Upper lobe of left lung (tissue), 6 donors: ENCODE results near the gene ARHGEF10L. TPM values are rescaled to one million over a fixed set of nuclear protein-coding genes. Genes with fewer than 3 reads are reported as not detected.

ENCODE experiments used
- ATAC-seq, 2 donors: fragments of 200-7000 bp; cut with Tn5 transposase; one replicate each; pipeline ENCODE4 v1.9.1; 2022; ENCODE audit warnings: mild to moderate bottlenecking in 2 of 2, moderate library complexity in 2 of 2; ENCODE audit not compliant: low FRiP score in 2 of 2
- DNase-seq, 2 donors: peaks; one replicate each; pipeline ENCODE4 v3.0.0-alpha.2; 2019 to 2020
- H3K27ac ChIP-seq, 4 donors: fragments of 200-600 bp; sonication (generic); one replicate each; pipeline ENCODE4 v1.5.1; 2016 to 2019
- H3K27me3 ChIP-seq, 4 donors: fragments of 200-600 bp; sonication (generic); one replicate each; pipeline ENCODE4 v1.5.1; 2017 to 2019
- H3K36me3 ChIP-seq, 4 donors: fragments of 200-600 bp; sonication (generic); one replicate each; pipeline ENCODE4 v1.5.1; 2016 to 2019
- H3K4me1 ChIP-seq, 4 donors: fragments of 200-600 bp; sonication (generic); one replicate each; pipeline ENCODE4 v1.5.1; 2018 to 2019
- H3K4me3 ChIP-seq, 4 donors: fragments of 200-600 bp; sonication (generic); one replicate each; pipeline ENCODE4 v1.5.1; 2017 to 2019; ENCODE audit warnings: mild to moderate bottlenecking in 2 of 4, moderate library complexity in 1 of 4
- H3K9me3 ChIP-seq, 4 donors: fragments of 200-600 bp; sonication (generic); one replicate each; pipeline ENCODE4 v1.5.1; 2018 to 2019
- EP300 ChIP-seq, 4 donors: sonication (generic); formaldehyde crosslinking; IDR thresholded peaks; one replicate each; pipeline ENCODE4 v1.5.1; 2017; ENCODE audit warnings: antibody characterized with exemption in 4 of 4, control low read depth in 2 of 4
- POLR2A ChIP-seq, 4 donors: fragments of 450-650 bp; IDR thresholded peaks; one replicate each; pipeline ENCODE4 v1.5.1; 2016 to 2017; ENCODE audit warnings: antibody characterized with exemption in 4 of 4, mild to moderate bottlenecking in 2 of 4
- POLR2AphosphoS5 ChIP-seq, 2 donors: sonication (generic); formaldehyde crosslinking; IDR thresholded peaks; one replicate each; pipeline ENCODE4 v1.5.1; 2017; ENCODE audit warnings: antibody characterized with exemption in 2 of 2
- whole genome bisulfite sequencing, 2 donors: methylation state at CpG; one replicate each; pipeline ENCODE4 v1.1.5; 2017 to 2018; 5-methylcytosine and 5-hydroxymethylcytosine counted together
- total RNA-seq, 6 donors: library from RNA; depleted of rRNA in 4 of 6; stranded (reverse); fragments of >200 nt in 4 of 6; gene quantifications; one replicate each; pipeline versions ENCODE4 v1.1.0 to v1.2.1, GENCODE V29; 2016 to 2021
- TF ChIP-seq, protein P1 (sequence below), 6 experiments: fragments of 450-650 bp in 4 of 6; fragments of 200-600 bp in 2 of 6; sonication (generic) in 2 of 6; IDR thresholded peaks; one replicate each; pipeline ENCODE4 v1.5.1; 2016 to 2019; ENCODE audit warnings: antibody characterized with exemption in 6 of 6
- donor health status: DM: no; HTN: no; CAD: no; lungs with moderate emphysema.
- donor health status: DM: no; HTN: yes; CAD: no; lungs with severe emphysema.

Gene ARHGEF10L
- total RNA-seq, 6 donors from 2014 or later: 17.6 to 172 (median 50.0) TPM

DNA sequence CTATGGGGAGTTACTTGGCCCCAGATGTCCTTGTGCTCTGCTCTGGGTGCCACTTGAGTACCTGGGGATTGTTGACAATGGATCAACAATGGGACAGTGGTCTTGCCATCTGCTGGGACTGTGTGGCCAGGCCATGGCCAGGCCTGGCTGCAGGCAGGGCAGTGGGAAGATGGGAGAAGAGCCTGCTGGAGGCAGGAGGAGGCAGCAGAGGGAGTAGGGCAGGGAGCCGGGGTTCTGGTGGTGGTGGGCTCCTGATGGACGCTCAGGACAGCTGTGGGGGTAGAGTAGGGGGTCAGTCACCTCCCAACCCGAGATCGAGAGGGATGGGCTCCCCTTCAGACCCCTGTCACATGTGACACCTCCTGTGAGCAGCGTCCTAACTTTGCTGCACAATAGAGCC lies 81.0 kb downstream of the ARHGEF10L start:
- DNase-seq (no peak), ATAC-seq (no peak)
- TF ChIP-seq POLR2AphosphoS5 (IDR thresholded peaks at IDR 0.05) (no peak), EP300 (IDR thresholded peaks at IDR 0.05) (no peak), POLR2A (IDR thresholded peaks at IDR 0.05) (no peak)
- TF ChIP-seq, protein P1, sequence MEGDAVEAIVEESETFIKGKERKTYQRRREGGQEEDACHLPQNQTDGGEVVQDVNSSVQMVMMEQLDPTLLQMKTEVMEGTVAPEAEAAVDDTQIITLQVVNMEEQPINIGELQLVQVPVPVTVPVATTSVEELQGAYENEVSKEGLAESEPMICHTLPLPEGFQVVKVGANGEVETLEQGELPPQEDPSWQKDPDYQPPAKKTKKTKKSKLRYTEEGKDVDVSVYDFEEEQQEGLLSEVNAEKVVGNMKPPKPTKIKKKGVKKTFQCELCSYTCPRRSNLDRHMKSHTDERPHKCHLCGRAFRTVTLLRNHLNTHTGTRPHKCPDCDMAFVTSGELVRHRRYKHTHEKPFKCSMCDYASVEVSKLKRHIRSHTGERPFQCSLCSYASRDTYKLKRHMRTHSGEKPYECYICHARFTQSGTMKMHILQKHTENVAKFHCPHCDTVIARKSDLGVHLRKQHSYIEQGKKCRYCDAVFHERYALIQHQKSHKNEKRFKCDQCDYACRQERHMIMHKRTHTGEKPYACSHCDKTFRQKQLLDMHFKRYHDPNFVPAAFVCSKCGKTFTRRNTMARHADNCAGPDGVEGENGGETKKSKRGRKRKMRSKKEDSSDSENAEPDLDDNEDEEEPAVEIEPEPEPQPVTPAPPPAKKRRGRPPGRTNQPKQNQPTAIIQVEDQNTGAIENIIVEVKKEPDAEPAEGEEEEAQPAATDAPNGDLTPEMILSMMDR (IDR thresholded peaks at IDR 0.05): no peak
- Histone ChIP-seq H3K36me3 (peaks cover 0 to 28% (median 13%) of the 10 kb centered on the region in 4 donors), H3K27ac (peak overlapping the region in 1 of 4 donors; percentile 9), H3K9me3 (no peaks in the 10 kb centered on the region), H3K4me1 (peaks cover 0 to 5% (median 1%) of the 10 kb centered on the region in 4 donors), H3K4me3 (peak overlapping the region in 1 of 4 donors; percentile 43), H3K27me3 (no peaks in the 10 kb centered on the region)
- WGBS, 2 donors: 80 to 92% methylated on average over 4 to 5 of the region's 5 CpGs

DNA sequence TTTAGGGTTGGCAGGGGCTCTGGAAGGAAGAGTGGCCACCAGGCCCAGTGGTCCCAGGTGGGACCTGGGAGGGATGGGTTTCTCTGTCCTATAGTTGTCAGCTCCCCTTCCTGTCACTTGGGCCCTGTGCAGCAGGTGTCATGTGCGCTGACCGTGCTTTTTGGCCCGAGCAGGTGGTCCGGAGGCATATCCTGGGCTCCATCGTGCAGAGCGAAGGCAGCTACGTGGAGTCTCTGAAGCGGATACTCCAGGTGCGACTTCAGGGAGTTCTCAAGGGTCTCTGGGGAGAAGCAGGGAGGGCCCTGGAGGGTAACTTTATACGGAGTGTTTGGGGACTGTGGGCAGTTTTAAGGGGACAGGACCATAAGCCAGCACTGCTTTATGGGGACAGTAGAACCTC lies 82.2 kb downstream of the ARHGEF10L start:
- H3K4me3 ChIP-seq: no peak overlapping the region
- H3K27ac ChIP-seq: no peak overlapping the region
- H3K9me3 ChIP-seq: no peaks in the 10 kb centered on the region
- peaks cover 0 to 5% (median 1%) of the 10 kb centered on the region in 4 donors for H3K4me1 ChIP-seq
- peaks cover 0 to 34% (median 16%) of the 10 kb centered on the region in 4 donors for H3K36me3 ChIP-seq
- no peak for DNase-seq
- no peak for ATAC-seq
- 80 to 86% methylated on average over 8 to 9 of the region's 10 CpGs for WGBS, 2 donors
- TF ChIP-seq POLR2AphosphoS5 (IDR thresholded peaks at IDR 0.05) (no peak), POLR2A (IDR thresholded peaks at IDR 0.05) (no peak), EP300 (IDR thresholded peaks at IDR 0.05) (no peak)
- TF ChIP-seq, protein P1 (IDR thresholded peaks at IDR 0.05): no peak
- H3K27me3 ChIP-seq: no peaks in the 10 kb centered on the region

DNA sequence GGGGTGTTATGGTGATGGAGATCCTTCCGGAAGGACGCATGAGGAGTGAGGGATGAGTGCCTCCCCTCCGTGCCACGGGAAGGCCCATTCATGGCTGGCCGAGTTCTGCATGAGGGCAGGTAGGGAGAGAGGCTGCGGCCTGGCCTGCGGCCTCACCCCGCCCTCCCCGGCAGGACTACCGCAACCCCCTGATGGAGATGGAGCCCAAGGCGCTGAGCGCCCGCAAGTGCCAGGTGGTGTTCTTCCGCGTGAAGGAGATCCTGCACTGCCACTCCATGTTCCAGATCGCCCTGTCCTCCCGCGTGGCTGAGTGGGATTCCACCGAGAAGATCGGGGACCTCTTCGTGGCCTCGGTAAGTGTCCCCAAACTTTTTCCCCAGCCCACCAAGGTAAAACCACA lies 83.3 kb downstream of the ARHGEF10L start:
- 80 to 92% methylated on average over 7 to 17 of the region's 22 CpGs for WGBS, 2 donors
- Histone ChIP-seq H3K27me3 (no peaks in the 10 kb centered on the region), H3K9me3 (no peaks in the 10 kb centered on the region), H3K4me3 (no peak overlapping the region), H3K36me3 (peaks cover 0 to 39% (median 20%) of the 10 kb centered on the region in 4 donors), H3K27ac (peak overlapping the region in 1 of 4 donors; percentile 30), H3K4me1 (peaks cover 0 to 3% (median 1%) of the 10 kb centered on the region in 4 donors)
- ATAC-seq: no peak
- DNase-seq: no peak
- no peak for TF ChIP-seq POLR2A (IDR thresholded peaks at IDR 0.05)
- TF ChIP-seq POLR2AphosphoS5 (IDR thresholded peaks at IDR 0.05): no peak
- TF ChIP-seq, protein P1 (IDR thresholded peaks at IDR 0.05): no peak
- no peak for TF ChIP-seq EP300 (IDR thresholded peaks at IDR 0.05)

GRCh38 chr1:17624611-17625233 lies 85.2 kb downstream of the ARHGEF10L start:
- no peaks in the 10 kb centered on the region for H3K27me3 ChIP-seq
- H3K4me3 ChIP-seq: no peak overlapping the region
- peak in 1 of 2 donors; percentile 44 for DNase-seq
- TF ChIP-seq EP300 (IDR thresholded peaks at IDR 0.05): no peak
- TF ChIP-seq POLR2A (IDR thresholded peaks at IDR 0.05): no peak
- TF ChIP-seq, protein P1 (IDR thresholded peaks at IDR 0.05): no peak
- TF ChIP-seq POLR2AphosphoS5 (IDR thresholded peaks at IDR 0.05): no peak
- peaks cover 0 to 41% (median 20%) of the 10 kb centered on the region in 4 donors for H3K36me3 ChIP-seq
- H3K27ac ChIP-seq: peak overlapping the region in 1 of 4 donors; percentile 46
- H3K9me3 ChIP-seq: no peaks in the 10 kb centered on the region
- peaks cover 0 to 4% (median 3%) of the 10 kb centered on the region in 4 donors for H3K4me1 ChIP-seq
- ATAC-seq: peak; percentile 44 to 48
- 77 to 83% methylated on average over 7 to 8 of the region's 8 CpGs for WGBS, 2 donors
